GM12878 (cell line): ENCODE data around the gene C5orf34. TPM values are rescaled to one million over a fixed set of nuclear protein-coding genes. Genes with fewer than 3 reads are reported as not detected.

Source experiments
- ATAC-seq: fragments of 200-7000 bp; cut with Tn5 transposase; 3 replicates; pipeline ENCODE4 v1.9.1; 2020; ENCODE audit warnings: mild to moderate bottlenecking, moderate library complexity
- BruUV-seq: library from RNA; stranded (reverse); fragments of 400-500 nt; replicated peaks from 2 replicates; lab custom pipeline; 2021; lab: Mats Ljungman, UMichigan
- CTCF ChIA-PET: fragments of 300-600 bp; sonication (Branson Sonifier 250); formaldehyde crosslinking; extraction: SDS; loops from one replicate; lab custom pipeline; 2021; ENCODE audit warnings: inconsistent platforms; lab: Yijun Ruan, JAX
- POLR2A ChIA-PET: fragments of 350-600 bp; formaldehyde crosslinking; extraction: SDS; loops from one replicate; lab custom pipeline; 2021; ENCODE audit warnings: inconsistent platforms; lab: Charles Lee
- RAD21 ChIA-PET: fragments of 300-600 bp; sonication (Branson Sonifier 250); formaldehyde crosslinking; loops from one replicate; lab custom pipeline; 2023; ENCODE audit warnings: antibody characterized with exemption; ENCODE audit not compliant: unreplicated experiment; lab: Charles Lee
- SMC1A ChIA-PET: fragments of 300-600 bp; sonication (Branson Sonifier 250); formaldehyde crosslinking; loops from one replicate; lab custom pipeline; 2023; ENCODE audit not compliant: unreplicated experiment, uncharacterized antibody; lab: Charles Lee
- DNase-seq: peaks from one replicate; pipeline ENCODE4 v3.0.0-alpha.2; 2011; ENCODE audit warnings: low read depth, low spot score
- FAIRE-seq: peaks from 3 replicates; lab custom pipeline; 2011; peaks lifted over from hg19 to GRCh38; lab: Jason Lieb, UNC
- H2AFZ ChIP-seq: 2 replicates; pipeline ENCODE4 v1.6.0; 2011; ENCODE audit warnings: low read depth, low read length, control low read depth; ENCODE audit not compliant: control insufficient read depth
- H3K27ac ChIP-seq: 2 replicates; pipeline ENCODE4 v1.5.1; 2011; ENCODE audit warnings: control low read depth; ENCODE audit not compliant: control insufficient read depth, insufficient read depth
- H3K27me3 ChIP-seq, 2 experiments: replicated peaks in 1 of 2; 2 replicates each; pipeline versions ENCODE4 v1.6.0 to v1.6.1; 2011; ENCODE audit warnings: low read length in 1 of 2; ENCODE audit not compliant: control insufficient read depth in 2 of 2, insufficient read depth in 2 of 2
- H3K36me3 ChIP-seq, 2 experiments: 2 replicates each; pipeline ENCODE4 v1.5.1; 2011; ENCODE audit warnings: low read length in 1 of 2; ENCODE audit not compliant: control insufficient read depth in 2 of 2, insufficient read depth in 2 of 2
- H3K4me1 ChIP-seq: 2 replicates; pipeline ENCODE4 v1.6.1; 2011; ENCODE audit warnings: mild to moderate bottlenecking, low read length, moderate library complexity, mixed read lengths; ENCODE audit not compliant: control insufficient read depth, insufficient read depth
- H3K4me2 ChIP-seq: 2 replicates; pipeline ENCODE4 v1.6.0; 2011; ENCODE audit warnings: control low read depth; ENCODE audit not compliant: control insufficient read depth, insufficient read depth
- H3K4me3 ChIP-seq: fragments of 200-600 bp; sonication (generic); 2 replicates; pipeline ENCODE4 v1.5.1; 2016
- H3K79me2 ChIP-seq: 2 replicates; pipeline ENCODE4 v1.6.0; 2011; ENCODE audit warnings: low read length; ENCODE audit not compliant: control insufficient read depth, insufficient read depth
- H3K9ac ChIP-seq: 2 replicates; pipeline ENCODE4 v1.8.0; 2011; ENCODE audit warnings: low read length, control low read depth, mixed read lengths; ENCODE audit not compliant: control insufficient read depth, insufficient read depth
- H3K9me3 ChIP-seq: replicated peaks from 3 replicates; pipeline ENCODE4 v1.5.1; 2011; ENCODE audit warnings: mild to moderate bottlenecking, low read length; ENCODE audit not compliant: control insufficient read depth, insufficient read depth
- H4K20me1 ChIP-seq: 2 replicates; pipeline ENCODE4 v1.6.0; 2011; ENCODE audit not compliant: control insufficient read depth, insufficient read depth
- ETV6 ChIP-seq, 2 experiments: fragments of 450-650 bp in 1 of 2; IDR thresholded peaks in 1 of 2; conservative IDR thresholded peaks in 1 of 2; 2 replicates each; pipeline ENCODE4 v1.6.1; 2014; ENCODE audit warnings: antibody characterized with exemption in 1 of 2, borderline replicate concordance in 1 of 2, low read depth in 1 of 2, mild to moderate bottlenecking in 1 of 2, moderate library complexity in 1 of 2
- NFIC ChIP-seq: IDR thresholded peaks from 2 replicates; pipeline ENCODE4 v1.6.1; 2012; ENCODE audit warnings: low read depth, mild to moderate bottlenecking, inconsistent platforms, low read length, moderate library complexity
- NFYB ChIP-seq: IDR thresholded peaks from 2 replicates; pipeline ENCODE4 v1.6.1; 2011; ENCODE audit warnings: low read depth, mild to moderate bottlenecking, low read length, improper control_type of control experiment, moderate library complexity; ENCODE audit not compliant: insufficient read depth
- SIN3A ChIP-seq: IDR thresholded peaks from 2 replicates; pipeline ENCODE4 v1.6.1; 2012; ENCODE audit warnings: low read depth, low read length, improper control_type of control experiment
- SPI1 ChIP-seq: IDR thresholded peaks from 2 replicates; pipeline ENCODE4 v1.6.1; 2011; ENCODE audit warnings: low read depth, mild to moderate bottlenecking, low read length, moderate library complexity, borderline replicate concordance; ENCODE audit not compliant: insufficient read depth
- TCF12 ChIP-seq: IDR thresholded peaks from 2 replicates; pipeline ENCODE4 v1.6.1; 2011; ENCODE audit warnings: low read depth, mild to moderate bottlenecking, low read length
- whole genome bisulfite sequencing: methylation state at CpG from one replicate; pipeline ENCODE4 v1.1.6; 2016; ENCODE audit warnings: low lambda C conversion rate; ENCODE audit not compliant: insufficient replicate concordance, insufficient coverage; ENCODE audit errors: missing lambda C conversion rate; 5-methylcytosine and 5-hydroxymethylcytosine counted together
- in situ Hi-C: fragments of 300-500 bp; cut with MboI; formaldehyde crosslinking; loops from 9 replicates; pipeline ENCODE4 v1.14.3; 2018; ENCODE audit warnings: mixed read lengths
- intact Hi-C: fragments of 100-400 bp; cut with micrococcal nuclease; formaldehyde crosslinking; loops from one replicate; pipeline ENCODE4 v1.14.2; 2022; ENCODE audit not compliant: unreplicated experiment
- polyA plus RNA-seq, 11 experiments: library from polyadenylated mRNA; depleted of rRNA in 4 of 11; unstranded in 6 of 11; stranded (reverse) in 5 of 11; fragments of >200 nt; fragmentation: Nextera tagmentation in 4 of 11; fragmentation: Illumina TruSeq in 1 of 11; extraction: Ambion mirVana in 4 of 11; extraction: Trizol in 1 of 11; gene quantifications; 1 replicate in 1 of 11; 2 replicates in 10 of 11; pipeline versions ENCODE4 v1.2.1 to v1.2.3, GENCODE V29; 2011 to 2016; ENCODE audit warnings: inconsistent platforms in 2 of 11, missing spikeins in 2 of 11, low read depth in 1 of 11
- total RNA-seq, 4 experiments: library from RNA; depleted of rRNA in 3 of 4; stranded (reverse); fragments of >200 nt in 3 of 4; fragmentation: Illumina TruSeq in 1 of 4; extraction: Trizol in 1 of 4; gene quantifications; 2 replicates each; pipeline versions ENCODE4 v1.2.1 to v1.2.3, GENCODE V29; 2013 to 2021
- TF ChIP-seq, protein P1 (sequence below): IDR thresholded peaks from 2 replicates; pipeline ENCODE4 v1.6.1; 2012; ENCODE audit warnings: low read depth, low read length, improper control_type of control experiment

C5orf34 gene
- total and polyA plus RNA-seq, 10 of the 15 experiments (the other 5 are each of a cell fraction or from before 2014, with no cell fraction given) = 6.1 to 15.1 (median 10.0) TPM

DNA sequence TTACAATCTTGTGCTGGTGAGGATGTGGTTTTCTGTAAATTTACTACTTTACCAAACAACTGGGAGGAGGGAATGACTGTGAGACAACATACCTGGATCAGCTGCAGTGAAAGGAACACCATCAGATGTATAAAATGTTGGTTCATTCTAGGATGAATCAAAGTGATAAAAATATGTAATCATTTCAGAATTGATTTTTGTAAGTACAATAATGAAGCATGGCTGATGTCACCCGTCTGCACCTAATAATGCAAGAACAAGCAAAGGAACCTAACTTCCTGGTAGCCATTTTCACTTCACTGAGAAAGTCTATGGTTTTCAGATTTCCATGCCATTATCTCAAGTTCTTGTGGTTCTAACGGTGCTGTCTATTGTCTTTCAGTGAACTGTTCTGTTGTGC lies 18.7 kb upstream of the C5orf34 start:
- Histone ChIP-seq H3K36me3 (peaks cover 9 to 26% of the 10 kb centered on the region in 2 experiments), H4K20me1 (no peaks in the 10 kb centered on the region), H3K9me3 (no peaks in the 10 kb centered on the region), H3K4me3 (no peak overlapping the region), H3K4me1 (no peaks in the 10 kb centered on the region; the same call in 1 of the 2 replicates), H3K4me2 (no peak overlapping the region), H3K79me2 (no peaks in the 10 kb centered on the region), H3K9ac (no peak overlapping the region), H2AFZ (no peak overlapping the region), H3K27ac (no peak overlapping the region), H3K27me3 (no peaks in the 10 kb centered on the region)
- no peak for FAIRE-seq
- BruUV-seq = no TSS peak
- no peak for ATAC-seq
- no peak for DNase-seq
- POLR2A ChIA-PET = no interaction called here
- SMC1A ChIA-PET = interaction anchor here (1.0 to 1.3 kb wide), 2 partner anchors 22 to 75 kb away, joined by 4 to 5 read pairs; no protein-coding TSS in a partner anchor
- CTCF ChIA-PET = interaction anchor here (1.3 kb wide), 1 partner anchor 21 kb away, joined by 3 read pairs; no protein-coding TSS in a partner anchor
- 50% methylated on average over 2 of the region's 2 CpGs for WGBS
- intact Hi-C loops (no loop called here), in situ Hi-C loops (no loop called here)
- RAD21 ChIA-PET = no interaction called here
- TF ChIP-seq, protein P1, sequence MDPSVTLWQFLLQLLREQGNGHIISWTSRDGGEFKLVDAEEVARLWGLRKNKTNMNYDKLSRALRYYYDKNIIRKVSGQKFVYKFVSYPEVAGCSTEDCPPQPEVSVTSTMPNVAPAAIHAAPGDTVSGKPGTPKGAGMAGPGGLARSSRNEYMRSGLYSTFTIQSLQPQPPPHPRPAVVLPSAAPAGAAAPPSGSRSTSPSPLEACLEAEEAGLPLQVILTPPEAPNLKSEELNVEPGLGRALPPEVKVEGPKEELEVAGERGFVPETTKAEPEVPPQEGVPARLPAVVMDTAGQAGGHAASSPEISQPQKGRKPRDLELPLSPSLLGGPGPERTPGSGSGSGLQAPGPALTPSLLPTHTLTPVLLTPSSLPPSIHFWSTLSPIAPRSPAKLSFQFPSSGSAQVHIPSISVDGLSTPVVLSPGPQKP = no peak
- TF ChIP-seq ETV6 (conservative IDR thresholded peaks at IDR 0.05 in 1 of 2, IDR thresholded peaks at IDR 0.05 in 1 of 2; ENCODE audit: borderline replicate concordance in 1 of 2, low read depth in 1 of 2) (no peak), NFIC (no peak)

DNA sequence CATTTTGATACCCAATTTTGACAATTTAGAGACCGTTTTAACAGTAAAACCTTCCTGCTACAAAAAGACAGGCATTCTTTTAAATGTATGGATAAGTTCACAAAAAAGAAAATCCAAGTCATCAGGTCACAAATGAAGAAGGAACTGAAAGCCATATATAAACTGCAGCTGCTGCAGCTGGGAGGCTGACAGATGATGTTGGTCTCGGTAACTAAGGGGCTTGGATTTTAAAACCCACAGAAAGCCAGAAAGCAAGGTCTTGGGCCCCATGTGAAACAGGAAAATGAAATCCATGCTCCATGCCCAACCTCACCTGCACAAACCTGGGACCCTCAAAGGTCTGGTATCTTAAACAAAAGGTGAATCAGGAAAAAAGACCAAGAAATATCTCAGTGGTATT lies 15.7 kb upstream of the C5orf34 start:
- Histone ChIP-seq H3K4me1 (no peaks in the 10 kb centered on the region; the same call in 1 of the 2 replicates), H3K4me2 (no peak overlapping the region), H3K27ac (no peak overlapping the region), H3K36me3 (peaks cover 9 to 20% of the 10 kb centered on the region in 2 experiments), H3K9me3 (no peaks in the 10 kb centered on the region), H2AFZ (no peak overlapping the region), H3K79me2 (no peaks in the 10 kb centered on the region), H3K9ac (no peak overlapping the region), H4K20me1 (no peaks in the 10 kb centered on the region), H3K4me3 (no peak overlapping the region), H3K27me3 (no peaks in the 10 kb centered on the region)
- BruUV-seq = no TSS peak
- ChIA-PET CTCF (interaction anchor here (0.5 to 0.8 kb wide), 3 partner anchors 22 to 394 kb away, joined by 3 read pairs; no protein-coding TSS in a partner anchor), RAD21 (no interaction called here), POLR2A (interaction anchor here (0.7 kb wide), 1 partner anchor 20 kb away, joined by 3 read pairs; no protein-coding TSS in a partner anchor), SMC1A (no interaction called here)
- ATAC-seq (no peak), DNase-seq (no peak), FAIRE-seq (no peak)
- intact Hi-C loops = no loop called here
- 95% methylated on average over 2 of the region's 2 CpGs for WGBS
- TF ChIP-seq NFYB (no peak), TCF12 (peak; percentile 70), SPI1 (peak; percentile 29; the same call in 1 of the 2 replicates), SIN3A (no peak)
- in situ Hi-C loops = no loop called here
